ENCODE data around the gene ARHGAP19. TPM values are rescaled to one million over a fixed set of nuclear protein-coding genes. Genes with fewer than 3 reads are reported as not detected.

Gene ARHGAP19
- total and polyA plus RNA-seq, 2 of the 8 experiments (the other 6 are each of a cell fraction or from before 2014, with no cell fraction given): 13.3 to 32.1 TPM

- TF ChIP-seq ATF2 (IDR thresholded peaks at IDR 0.05; ENCODE audit: low read length) (no peak), CHD1 (IDR thresholded peaks at IDR 0.05; ENCODE audit: low read depth, low read length) (no peak), NANOG (IDR thresholded peaks at IDR 0.05; ENCODE audit: insufficient read depth, low read depth, low read length, poor library complexity, severe bottlenecking) (no peak), USF2 (IDR thresholded peaks at IDR 0.05; ENCODE audit: low read length) (no peak), SIN3A (conservative IDR thresholded peaks at IDR 0.05 in 1 of 2, IDR thresholded peaks at IDR 0.05 in 1 of 2; ENCODE audit: low read depth in 1 of 2, low read length in 2 of 2) (no peak), RNF2 (IDR thresholded peaks at IDR 0.05; ENCODE audit: borderline replicate concordance, low read depth, low read length, missing control alignments, poor library complexity, severe bottlenecking) (no peak), CREB1 (IDR thresholded peaks at IDR 0.05) (no peak), TCF12 (IDR thresholded peaks at IDR 0.05; ENCODE audit: low read depth, low read length) (no peak)
Measured at GRCh38 chr10:97323501-97323900, 31.1 kb upstream of the ARHGAP19 start (continued).
